H1 (cell line): ENCODE measurements around the gene FAM3B. TPM values are rescaled to one million over a fixed set of nuclear protein-coding genes. Genes with fewer than 3 reads are reported as not detected.

Source experiments
- BCL11A ChIP-seq, 2 experiments: IDR thresholded peaks; one replicate each; pipeline ENCODE4 v1.6.1; 2011; ENCODE audit warnings: low read depth in 2 of 2, low read length in 2 of 2, mild to moderate bottlenecking in 2 of 2
- CHD2 ChIP-seq: IDR thresholded peaks from 2 replicates; pipeline ENCODE4 v1.6.1; 2012; ENCODE audit warnings: low read length, improper control_type of control experiment
- HDAC6 ChIP-seq: IDR thresholded peaks from one replicate; pipeline ENCODE4 v1.7.1; 2012; ENCODE audit warnings: low read depth, mild to moderate bottlenecking, inconsistent platforms, low read length, moderate library complexity
- KDM1A ChIP-seq: fragments of 200-600, 300-600 bp; sonication (generic); IDR thresholded peaks from 2 replicates; pipeline ENCODE4 v1.7.1; 2016; ENCODE audit warnings: mild to moderate bottlenecking, low read length, borderline replicate concordance
- TAF1 ChIP-seq: IDR thresholded peaks from 2 replicates; pipeline ENCODE4 v1.6.1; 2011; ENCODE audit warnings: mild to moderate bottlenecking, low read depth, low read length
- YY1 ChIP-seq: IDR thresholded peaks from 2 replicates; pipeline ENCODE4 v1.6.1; 2011; ENCODE audit warnings: low read depth, mild to moderate bottlenecking, low read length
- polyA plus RNA-seq, 7 experiments: library from polyadenylated mRNA; depleted of rRNA in 3 of 7; stranded (reverse) in 5 of 7; unstranded in 2 of 7; fragments of >200 nt in 5 of 7; fragments of 200-250 nt in 2 of 7; gene quantifications; 1 replicate in 5 of 7; 2 replicates in 1 of 7; 4 replicates in 1 of 7; pipeline versions ENCODE4 v1.2.1 to v1.2.3, GENCODE V29; 2011 to 2013; ENCODE audit warnings: missing spikeins in 2 of 7, mixed read lengths in 2 of 7
- total RNA-seq: library from RNA; stranded (reverse); fragmentation: NEBNext Ultra II Directional; extraction: Animal tissue kit (Norgen Biotek cat#: 25700); gene quantifications from 2 replicates; pipeline ENCODE4 v1.2.1, GENCODE V29; 2021
- TF ChIP-seq, protein P1 (sequence below): fragments of 300-600 bp; sonication (generic); IDR thresholded peaks from 2 replicates; pipeline ENCODE4 v1.7.1; 2012; ENCODE audit warnings: low read length, moderate library complexity, mild to moderate bottlenecking, inconsistent platforms; ENCODE audit not compliant: insufficient replicate concordance
- TF ChIP-seq, protein P2 (sequence below): IDR thresholded peaks from 2 replicates; pipeline ENCODE4 v1.6.1; 2012; ENCODE audit warnings: inconsistent platforms

FAM3B gene
- total and polyA plus RNA-seq, 2 of the 8 experiments (the other 6 are each of a cell fraction or from before 2014, with no cell fraction given): 2.0 TPM

DNA sequence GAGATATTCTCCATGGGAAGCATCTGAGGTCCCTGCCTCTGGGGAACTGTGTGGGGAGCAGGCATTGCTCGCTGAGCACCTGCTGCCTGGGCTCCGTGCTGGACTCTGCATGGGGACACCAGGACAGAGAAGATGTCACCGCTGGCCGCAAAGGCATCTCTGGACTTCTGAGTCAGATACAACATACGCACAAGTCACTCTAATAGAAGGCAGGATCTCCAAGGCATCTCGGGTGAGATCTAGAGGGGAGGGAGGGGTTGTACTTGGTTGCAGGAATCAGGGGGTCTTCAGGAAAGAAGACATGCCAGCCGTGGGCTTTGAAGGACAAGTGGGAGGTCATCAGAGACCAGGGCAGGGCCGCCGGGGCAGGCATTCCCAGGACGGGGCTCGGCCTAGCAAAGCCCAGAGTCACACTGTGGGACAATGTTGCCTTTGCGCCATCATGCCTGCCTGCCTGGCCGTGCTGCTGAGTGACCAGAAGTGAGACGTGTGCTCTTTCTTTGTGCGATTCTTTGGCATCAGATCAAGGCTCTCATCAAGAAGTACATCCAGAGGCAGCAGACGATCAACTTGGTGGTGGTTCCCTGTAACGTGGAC, 73.5 kb downstream of the FAM3B start (continued):
- TF ChIP-seq, protein P1, sequence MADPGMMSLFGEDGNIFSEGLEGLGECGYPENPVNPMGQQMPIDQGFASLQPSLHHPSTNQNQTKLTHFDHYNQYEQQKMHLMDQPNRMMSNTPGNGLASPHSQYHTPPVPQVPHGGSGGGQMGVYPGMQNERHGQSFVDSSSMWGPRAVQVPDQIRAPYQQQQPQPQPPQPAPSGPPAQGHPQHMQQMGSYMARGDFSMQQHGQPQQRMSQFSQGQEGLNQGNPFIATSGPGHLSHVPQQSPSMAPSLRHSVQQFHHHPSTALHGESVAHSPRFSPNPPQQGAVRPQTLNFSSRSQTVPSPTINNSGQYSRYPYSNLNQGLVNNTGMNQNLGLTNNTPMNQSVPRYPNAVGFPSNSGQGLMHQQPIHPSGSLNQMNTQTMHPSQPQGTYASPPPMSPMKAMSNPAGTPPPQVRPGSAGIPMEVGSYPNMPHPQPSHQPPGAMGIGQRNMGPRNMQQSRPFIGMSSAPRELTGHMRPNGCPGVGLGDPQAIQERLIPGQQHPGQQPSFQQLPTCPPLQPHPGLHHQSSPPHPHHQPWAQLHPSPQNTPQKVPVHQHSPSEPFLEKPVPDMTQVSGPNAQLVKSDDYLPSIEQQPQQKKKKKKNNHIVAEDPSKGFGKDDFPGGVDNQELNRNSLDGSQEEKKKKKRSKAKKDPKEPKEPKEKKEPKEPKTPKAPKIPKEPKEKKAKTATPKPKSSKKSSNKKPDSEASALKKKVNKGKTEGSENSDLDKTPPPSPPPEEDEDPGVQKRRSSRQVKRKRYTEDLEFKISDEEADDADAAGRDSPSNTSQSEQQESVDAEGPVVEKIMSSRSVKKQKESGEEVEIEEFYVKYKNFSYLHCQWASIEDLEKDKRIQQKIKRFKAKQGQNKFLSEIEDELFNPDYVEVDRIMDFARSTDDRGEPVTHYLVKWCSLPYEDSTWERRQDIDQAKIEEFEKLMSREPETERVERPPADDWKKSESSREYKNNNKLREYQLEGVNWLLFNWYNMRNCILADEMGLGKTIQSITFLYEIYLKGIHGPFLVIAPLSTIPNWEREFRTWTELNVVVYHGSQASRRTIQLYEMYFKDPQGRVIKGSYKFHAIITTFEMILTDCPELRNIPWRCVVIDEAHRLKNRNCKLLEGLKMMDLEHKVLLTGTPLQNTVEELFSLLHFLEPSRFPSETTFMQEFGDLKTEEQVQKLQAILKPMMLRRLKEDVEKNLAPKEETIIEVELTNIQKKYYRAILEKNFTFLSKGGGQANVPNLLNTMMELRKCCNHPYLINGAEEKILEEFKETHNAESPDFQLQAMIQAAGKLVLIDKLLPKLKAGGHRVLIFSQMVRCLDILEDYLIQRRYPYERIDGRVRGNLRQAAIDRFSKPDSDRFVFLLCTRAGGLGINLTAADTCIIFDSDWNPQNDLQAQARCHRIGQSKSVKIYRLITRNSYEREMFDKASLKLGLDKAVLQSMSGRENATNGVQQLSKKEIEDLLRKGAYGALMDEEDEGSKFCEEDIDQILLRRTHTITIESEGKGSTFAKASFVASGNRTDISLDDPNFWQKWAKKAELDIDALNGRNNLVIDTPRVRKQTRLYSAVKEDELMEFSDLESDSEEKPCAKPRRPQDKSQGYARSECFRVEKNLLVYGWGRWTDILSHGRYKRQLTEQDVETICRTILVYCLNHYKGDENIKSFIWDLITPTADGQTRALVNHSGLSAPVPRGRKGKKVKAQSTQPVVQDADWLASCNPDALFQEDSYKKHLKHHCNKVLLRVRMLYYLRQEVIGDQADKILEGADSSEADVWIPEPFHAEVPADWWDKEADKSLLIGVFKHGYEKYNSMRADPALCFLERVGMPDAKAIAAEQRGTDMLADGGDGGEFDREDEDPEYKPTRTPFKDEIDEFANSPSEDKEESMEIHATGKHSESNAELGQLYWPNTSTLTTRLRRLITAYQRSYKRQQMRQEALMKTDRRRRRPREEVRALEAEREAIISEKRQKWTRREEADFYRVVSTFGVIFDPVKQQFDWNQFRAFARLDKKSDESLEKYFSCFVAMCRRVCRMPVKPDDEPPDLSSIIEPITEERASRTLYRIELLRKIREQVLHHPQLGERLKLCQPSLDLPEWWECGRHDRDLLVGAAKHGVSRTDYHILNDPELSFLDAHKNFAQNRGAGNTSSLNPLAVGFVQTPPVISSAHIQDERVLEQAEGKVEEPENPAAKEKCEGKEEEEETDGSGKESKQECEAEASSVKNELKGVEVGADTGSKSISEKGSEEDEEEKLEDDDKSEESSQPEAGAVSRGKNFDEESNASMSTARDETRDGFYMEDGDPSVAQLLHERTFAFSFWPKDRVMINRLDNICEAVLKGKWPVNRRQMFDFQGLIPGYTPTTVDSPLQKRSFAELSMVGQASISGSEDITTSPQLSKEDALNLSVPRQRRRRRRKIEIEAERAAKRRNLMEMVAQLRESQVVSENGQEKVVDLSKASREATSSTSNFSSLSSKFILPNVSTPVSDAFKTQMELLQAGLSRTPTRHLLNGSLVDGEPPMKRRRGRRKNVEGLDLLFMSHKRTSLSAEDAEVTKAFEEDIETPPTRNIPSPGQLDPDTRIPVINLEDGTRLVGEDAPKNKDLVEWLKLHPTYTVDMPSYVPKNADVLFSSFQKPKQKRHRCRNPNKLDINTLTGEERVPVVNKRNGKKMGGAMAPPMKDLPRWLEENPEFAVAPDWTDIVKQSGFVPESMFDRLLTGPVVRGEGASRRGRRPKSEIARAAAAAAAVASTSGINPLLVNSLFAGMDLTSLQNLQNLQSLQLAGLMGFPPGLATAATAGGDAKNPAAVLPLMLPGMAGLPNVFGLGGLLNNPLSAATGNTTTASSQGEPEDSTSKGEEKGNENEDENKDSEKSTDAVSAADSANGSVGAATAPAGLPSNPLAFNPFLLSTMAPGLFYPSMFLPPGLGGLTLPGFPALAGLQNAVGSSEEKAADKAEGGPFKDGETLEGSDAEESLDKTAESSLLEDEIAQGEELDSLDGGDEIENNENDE: no peak
- TF ChIP-seq HDAC6 (no peak), KDM1A (no peak), BCL11A (IDR thresholded peaks at IDR 0.05; ENCODE audit: low read depth in 2 of 2, low read length in 2 of 2) (no peak), CHD2 (no peak), YY1 (no peak), TAF1 (no peak)
- TF ChIP-seq, protein P2, sequence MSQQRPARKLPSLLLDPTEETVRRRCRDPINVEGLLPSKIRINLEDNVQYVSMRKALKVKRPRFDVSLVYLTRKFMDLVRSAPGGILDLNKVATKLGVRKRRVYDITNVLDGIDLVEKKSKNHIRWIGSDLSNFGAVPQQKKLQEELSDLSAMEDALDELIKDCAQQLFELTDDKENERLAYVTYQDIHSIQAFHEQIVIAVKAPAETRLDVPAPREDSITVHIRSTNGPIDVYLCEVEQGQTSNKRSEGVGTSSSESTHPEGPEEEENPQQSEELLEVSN: no peak
